Measurements from ENCODE around the gene GPR101.

Gene GPR101, protein sequence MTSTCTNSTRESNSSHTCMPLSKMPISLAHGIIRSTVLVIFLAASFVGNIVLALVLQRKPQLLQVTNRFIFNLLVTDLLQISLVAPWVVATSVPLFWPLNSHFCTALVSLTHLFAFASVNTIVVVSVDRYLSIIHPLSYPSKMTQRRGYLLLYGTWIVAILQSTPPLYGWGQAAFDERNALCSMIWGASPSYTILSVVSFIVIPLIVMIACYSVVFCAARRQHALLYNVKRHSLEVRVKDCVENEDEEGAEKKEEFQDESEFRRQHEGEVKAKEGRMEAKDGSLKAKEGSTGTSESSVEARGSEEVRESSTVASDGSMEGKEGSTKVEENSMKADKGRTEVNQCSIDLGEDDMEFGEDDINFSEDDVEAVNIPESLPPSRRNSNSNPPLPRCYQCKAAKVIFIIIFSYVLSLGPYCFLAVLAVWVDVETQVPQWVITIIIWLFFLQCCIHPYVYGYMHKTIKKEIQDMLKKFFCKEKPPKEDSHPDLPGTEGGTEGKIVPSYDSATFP

DNA sequence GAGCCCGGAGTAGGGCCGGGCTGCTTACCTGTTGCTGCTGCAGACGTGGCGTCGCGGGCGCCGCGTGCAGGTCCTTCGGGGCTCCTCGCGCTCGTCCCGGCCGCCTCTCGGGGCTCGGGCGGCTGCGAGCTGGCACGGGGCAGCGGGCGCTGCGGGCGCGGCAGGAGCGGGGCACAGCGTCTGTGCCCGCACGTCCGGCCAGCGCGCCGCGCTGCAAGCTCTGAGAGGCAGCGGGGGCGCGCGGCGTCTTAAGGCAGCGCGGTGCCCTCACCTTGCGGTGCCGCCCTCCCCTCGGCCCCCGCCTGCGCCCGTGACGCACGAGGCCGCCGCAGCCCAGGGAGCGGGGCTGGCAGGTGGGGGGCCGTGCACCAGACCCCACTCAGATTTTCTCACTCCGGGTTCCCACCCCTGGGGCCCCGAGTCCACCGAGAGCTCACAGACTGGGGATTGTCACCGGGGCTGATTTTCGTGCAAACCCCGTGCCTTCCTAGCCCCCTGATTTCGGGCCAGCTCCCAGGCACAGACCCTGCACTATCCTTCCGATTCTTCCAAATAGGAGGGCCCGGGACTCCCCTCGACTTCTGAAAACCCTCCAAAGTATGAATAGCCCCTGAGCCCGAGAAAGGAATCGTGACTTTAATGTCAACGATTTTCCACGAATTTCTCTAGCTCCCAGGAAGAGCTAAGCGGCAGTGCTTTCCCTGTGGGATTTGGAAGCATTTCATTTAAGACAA lies at the start of gene GPR101:
Gene GPR101 (minus strand): TSS at position 222 of the 734 bp plus-strand sequence. CDS start 2,321 bp downstream, outside the sequence.
- no peak for DNase-seq

DNA sequence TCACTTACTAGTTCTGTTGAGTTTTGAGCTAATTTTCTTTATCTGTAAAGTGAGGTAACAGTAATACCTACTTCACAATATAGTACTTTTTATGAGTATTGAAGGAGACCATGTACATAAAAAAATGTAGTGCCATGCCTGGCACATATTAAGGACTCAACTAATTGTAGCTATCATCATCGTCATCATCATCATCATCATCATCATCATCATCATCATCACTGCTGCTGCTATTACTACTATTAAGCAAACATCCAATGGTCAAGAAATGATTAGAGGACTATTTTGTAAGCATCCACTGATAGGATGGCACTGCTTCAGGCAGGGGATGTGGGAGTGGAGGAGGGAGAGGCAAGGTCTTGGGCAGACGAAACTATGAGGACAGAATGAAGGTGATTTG lies 47.4 kb upstream of the GPR101 start:
- no peak for DNase-seq

DNA sequence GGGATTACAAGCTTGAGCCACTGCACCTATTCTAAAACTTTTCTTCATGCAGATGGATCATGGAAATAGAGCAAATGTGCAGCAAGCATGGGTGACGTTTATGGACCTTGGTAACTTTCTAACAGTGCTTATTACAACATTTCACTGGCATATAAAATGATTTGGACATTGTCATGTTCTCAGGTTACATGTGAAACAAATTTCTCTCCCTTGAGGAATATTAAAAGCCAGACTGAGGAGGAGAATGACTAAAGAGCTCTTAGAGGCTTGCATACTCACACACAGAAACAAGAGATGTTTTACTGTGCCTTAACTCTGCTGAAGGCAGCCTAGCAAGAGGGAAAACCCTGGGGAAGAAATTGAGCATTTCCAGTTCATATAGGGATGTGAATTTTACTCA lies 38.6 kb upstream of the GPR101 start:
- DNase-seq, result no peak

DNA sequence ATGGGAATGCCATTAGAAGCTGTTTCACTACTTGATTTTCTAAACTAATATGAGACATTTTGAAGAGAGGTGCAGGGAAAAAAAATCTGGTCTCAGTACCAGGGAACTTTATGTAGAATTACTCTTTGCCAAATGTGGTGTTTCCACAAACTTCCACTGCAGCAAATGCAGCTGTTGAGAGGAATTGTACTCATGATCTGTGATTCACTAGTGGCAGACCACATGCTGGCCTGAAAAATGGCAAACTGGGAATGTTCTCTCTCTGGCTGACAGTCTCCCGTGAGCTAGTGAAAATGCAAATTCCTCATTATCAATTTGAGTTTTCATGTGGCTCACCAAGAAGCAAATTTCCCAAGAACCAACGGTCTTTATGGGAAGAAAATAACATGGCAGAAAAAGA lies 37.8 kb upstream of the GPR101 start:
- no peak for DNase-seq

DNA sequence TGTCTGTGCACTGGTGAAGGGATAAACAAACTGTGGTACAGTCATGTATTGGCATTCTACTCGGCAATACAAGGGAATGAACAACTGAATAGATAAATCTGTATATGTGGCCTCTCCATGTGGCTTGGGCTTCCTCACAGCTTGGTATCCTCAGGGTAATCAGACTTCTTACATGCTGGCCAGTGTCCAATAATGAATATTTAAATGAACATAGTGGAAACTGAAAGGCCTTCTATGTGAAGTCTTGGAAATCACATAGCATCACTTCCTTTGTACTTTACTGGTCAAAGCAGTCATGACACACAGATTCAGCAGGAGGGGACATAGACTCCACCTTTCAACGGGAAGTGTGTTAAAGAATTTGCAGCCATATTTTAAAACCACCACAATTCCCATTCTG lies 33.4 kb upstream of the GPR101 start:
- no peak for DNase-seq

DNA sequence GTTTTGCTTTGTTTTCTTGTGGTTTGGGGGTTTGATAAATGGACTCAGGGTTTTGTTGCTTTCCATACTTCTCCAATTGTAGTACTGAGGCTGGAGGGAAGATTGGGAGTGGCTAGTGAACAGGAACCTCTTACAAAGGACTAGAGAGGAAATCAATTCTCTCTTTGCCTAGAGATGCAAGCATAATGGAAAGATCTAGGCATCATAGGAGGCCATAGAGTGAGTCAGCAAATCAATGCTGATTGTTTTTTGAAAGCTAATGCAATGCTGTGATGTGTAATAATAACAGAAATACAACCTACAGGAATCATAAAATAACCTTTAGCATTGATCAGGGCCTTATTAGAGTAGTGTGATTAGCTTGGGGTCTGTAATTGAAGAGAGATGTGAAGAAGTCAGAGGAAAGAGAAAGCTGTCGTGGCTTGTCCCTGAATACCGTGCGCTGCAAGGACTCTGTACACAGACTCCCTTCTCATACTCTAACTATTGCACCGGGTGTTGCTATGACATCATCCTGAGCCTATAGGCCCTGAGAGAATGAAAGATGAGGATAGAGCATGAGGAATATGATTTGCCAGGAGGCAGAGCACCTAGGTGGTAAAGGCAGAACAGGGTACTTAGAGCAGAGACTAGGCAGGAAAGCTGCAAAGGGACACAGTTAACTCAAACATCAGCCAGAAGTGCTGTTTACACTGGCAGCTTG lies 29.3 kb upstream of the GPR101 start:
- DNase-seq, result no peak

DNA sequence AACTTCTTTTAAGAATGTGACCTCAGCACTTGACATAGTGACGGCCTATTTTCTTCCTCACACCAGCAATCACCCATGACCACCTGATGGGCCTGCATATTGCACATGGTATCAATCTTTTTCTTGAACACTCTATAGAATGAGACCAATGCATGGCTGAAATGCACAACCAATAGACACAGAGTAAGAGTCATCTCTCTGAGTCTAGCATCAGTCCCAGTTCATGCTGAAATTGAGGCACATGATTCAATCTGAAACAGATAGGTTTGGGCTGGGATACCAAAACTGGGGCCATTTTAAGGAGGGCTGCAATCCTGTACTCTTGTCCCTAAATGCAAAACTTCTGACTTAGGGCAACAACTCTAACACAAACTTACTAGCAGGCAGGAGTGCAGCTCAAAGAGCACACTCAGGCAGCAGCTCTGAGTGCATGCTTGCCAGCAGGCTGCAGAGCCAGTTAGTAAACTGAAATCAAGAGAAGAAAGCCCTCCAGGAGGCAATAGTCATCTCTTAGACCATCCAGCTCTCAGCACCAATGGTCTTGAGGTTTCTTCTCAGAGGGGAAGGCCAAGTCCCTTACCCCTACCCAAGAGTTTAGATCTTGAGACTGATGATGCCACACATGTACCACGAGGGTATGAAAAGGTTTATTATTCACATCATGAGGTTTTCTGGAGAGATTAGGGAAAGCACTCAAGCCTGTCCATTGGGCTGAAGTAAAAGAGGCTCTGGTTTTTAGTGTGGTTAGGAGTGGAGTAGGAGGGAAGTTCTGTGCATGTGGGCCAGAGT lies 24.7 kb upstream of the GPR101 start:
- no peak for DNase-seq

DNA sequence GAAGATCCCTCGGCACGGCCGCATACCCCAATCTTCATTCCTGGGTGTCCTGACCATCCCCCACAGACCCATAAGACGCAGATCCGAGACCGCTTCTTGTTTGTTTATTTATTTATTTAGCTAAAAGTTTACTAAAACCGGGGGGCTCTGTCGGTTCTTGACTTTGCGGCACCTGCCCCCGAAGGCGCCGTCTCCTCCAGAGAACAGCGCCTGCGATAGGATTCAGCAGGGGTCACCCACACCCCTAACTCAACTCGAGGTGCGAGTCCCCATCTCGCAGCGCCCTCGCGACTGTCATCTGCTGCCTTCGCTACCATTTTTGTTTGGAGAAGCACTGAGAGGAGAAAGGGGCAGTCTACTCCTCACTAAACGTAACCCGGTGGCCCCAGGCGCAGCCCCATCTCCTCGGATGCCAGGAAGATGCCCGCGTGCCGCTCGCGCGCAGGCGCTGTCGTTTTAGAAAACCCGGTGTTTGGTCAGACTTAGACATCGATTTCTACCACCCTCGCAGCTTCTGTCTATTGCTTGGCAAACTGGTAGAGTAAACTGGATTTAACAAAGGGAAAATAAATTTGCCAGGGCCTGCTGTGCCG lies 18.9 kb upstream of the GPR101 start:
- DNase-seq, result peak; percentile 28

DNA sequence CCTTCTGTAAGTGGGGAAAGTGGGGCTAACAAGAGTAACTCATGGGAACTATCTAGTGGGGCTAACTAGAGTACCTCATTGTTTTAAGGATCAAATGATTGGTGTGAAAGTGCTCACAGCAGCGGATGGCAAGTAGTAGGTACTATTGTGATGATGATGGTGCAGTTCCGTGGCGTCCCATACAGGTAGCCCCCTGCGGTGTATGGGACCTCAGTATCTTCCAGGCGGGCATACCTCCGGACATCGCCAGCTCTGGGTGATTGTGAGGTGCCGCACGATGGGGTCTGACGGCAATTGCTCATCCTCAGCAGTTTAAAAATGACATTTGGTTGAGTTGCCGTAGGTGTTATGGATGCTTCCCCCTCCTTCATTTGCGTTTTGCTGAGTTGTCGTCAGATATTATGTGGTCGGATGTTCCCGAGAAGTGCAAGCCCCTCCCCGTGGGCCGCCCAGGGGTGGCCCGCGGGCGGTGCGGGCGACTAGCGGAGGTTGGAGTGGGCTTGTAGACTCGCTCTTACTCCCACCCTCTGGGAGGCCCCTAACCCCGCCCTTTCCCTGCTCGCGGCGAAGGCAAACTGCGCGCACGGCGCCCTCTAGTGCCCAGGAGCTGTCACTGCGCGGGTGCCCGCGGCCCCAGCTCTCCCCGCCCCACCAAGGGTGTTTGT lies 18.3 kb upstream of the GPR101 start:
- DNase-seq, result peak; percentile 80

DNA sequence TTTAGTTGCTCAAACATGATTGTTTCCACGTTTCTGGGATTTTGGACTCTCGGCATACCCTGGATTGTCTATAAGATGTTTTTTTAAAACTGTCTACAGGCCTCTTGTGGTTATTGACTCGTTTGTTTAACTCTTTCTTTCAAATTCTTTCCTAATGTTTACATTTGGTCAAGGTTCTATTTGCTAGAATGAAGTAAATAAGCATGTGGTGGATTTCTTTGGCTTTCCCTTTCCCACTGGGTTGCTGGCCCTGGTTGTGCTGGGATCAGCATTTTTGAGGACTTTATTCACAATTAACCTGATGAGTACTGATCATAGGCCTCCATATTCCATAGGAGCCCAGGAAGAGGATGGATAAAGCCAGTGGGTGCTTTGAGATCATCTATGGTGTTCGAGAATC lies 11.1 kb upstream of the GPR101 start:
- no peak for DNase-seq

DNA sequence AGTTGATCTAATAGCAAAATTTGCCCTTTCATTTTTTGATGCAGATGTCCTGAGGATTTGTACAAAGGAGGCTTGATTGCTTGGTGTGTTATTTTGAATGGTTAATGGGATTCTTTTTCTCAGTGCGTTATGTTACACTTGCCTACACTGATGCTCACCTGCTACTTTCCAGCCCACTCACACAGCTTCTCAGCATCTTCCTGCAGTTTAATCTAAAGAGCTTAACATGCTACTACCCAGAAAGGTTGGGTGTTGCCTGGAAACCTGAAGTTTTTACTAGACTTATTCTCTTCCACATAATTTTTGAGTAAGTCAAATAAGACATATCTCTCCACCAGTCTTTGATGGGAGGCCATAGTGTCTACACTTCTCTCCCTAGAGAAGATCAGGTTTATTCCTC lies 9.9 kb upstream of the GPR101 start:
- no peak for DNase-seq

DNA sequence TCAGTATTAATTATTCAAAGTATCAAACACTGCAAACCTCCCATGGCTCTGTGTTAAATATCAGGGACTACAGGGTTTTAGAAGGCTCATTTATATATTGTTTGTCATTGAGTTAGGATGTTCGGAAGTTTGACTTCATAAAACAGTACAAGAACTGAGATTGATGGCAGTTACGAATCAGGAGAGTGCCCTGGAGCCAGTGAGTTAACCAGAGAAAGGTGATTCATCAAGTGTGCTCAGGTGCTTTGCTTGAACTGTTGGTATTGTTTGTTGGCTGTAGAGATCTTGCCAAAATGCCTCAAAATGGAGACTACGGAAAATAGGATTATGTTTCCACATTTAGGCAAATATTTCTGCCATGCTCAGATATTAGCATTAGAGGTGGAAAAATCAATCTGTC lies 7.5 kb upstream of the GPR101 start:
- no peak for DNase-seq

DNA sequence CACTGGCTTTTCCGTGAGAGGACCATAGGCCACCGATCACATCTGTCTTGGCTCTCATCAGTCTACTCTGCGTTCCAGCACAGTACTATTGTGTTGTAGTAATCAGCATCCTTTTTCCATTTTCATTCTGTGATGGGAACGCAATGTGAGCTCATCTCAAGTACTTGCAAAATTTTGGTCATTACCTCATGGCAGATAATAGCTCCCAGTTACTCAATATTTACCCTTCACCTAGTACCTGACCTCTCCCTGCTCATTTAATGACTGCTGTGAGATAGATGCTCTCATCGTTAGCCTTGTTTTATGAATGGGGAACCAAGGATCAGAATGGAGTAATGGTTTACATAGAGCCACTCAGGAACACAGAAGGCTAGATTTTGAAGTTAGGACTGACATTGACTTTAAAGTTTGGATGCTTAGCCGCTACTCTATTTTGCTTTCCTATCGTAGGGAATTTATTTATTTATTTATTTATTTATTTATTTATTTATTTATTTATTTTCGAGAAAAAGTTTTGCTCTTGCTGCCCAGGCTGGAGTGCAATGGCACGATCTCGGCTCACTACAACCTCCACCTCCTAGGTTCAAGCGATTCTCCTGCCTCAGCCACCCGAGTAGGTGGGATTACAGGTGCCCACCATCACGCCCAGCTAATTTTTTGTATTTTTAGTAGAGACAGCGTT lies 6.5 kb upstream of the GPR101 start:
- no peak for DNase-seq

DNA sequence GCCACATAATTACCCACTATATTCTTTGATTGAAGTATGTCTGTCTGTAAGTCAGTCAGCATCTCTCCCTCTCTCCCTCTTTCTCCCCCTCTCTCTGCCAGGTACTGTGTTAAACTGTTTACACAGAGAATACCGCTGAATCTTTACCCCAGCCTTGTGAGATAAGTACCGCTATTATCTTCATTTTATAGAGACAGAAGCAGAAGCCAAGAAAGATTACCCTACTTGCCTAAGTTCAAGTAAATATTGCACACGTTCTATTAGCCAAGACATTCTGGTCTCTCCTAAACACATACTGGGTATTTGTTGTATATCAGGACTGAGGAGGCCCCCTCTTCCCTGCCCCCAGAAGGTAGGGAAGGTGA lies 695 bp upstream of the GPR101 start:
- no peak for DNase-seq

DNA sequence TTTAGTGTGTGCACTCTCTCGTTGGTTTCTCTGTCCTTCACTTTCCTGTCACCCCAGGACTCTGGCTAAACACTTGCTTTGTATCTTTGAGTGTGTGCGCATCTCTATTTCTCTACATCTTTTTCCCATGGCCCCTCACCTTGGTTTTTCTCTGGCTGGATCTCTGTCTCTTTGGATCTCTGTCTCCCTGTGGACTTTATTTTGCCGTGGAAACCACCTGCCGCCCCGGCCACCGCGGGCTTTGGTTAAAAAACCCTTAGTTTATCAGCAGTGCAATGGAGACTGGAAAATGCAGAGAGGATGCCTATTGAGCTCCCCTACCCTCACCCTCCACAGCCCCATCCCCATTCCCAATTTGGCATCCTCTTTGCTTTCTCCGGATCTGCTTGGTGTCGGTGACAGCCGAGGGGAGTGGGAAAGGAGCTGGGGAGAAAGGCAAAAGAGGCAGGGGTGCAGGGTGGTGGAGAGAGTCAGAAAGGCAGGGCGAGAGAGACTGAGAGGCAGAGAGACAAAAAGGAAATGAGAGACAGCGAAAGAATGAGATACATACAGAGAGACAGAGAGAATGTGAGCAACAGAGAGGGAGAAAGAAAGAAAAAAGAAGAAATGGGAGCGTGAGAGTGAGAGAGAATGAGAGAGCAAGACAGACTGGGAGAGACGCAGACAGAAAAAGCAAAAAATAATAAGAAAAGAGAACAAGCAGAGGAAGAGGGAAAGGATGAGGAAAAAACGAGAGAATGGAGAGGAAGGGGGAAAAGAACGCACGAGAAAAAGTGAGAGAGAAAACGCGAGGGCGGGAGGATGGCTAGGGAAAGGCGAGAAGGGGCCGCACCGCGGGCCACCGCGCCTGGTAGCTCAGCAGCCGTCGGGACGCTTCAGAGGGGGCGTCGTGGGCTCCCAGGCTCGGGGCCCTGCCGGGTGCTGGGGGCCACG lies 688 bp downstream of the GPR101 start:
- no peak for DNase-seq

DNA sequence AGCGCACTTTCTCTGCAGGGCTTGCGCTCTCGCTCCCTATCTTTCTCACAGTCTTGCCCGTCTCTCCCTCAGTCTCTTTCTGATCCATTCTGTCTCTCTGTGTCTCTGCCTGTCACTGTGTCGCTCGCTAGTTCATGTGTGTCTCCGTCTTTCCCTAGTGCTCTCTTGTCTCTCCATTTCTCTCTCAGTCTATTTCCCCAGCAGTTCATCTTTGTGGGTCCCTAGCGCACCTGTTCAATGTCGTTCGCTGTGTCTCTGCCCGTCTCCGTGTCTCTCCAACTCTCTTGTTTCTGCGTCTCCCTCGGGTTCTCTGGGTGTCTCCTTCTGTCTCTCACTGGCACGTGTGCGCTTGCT lies 1.5 kb downstream of the GPR101 start:
- no peak for DNase-seq

DNA sequence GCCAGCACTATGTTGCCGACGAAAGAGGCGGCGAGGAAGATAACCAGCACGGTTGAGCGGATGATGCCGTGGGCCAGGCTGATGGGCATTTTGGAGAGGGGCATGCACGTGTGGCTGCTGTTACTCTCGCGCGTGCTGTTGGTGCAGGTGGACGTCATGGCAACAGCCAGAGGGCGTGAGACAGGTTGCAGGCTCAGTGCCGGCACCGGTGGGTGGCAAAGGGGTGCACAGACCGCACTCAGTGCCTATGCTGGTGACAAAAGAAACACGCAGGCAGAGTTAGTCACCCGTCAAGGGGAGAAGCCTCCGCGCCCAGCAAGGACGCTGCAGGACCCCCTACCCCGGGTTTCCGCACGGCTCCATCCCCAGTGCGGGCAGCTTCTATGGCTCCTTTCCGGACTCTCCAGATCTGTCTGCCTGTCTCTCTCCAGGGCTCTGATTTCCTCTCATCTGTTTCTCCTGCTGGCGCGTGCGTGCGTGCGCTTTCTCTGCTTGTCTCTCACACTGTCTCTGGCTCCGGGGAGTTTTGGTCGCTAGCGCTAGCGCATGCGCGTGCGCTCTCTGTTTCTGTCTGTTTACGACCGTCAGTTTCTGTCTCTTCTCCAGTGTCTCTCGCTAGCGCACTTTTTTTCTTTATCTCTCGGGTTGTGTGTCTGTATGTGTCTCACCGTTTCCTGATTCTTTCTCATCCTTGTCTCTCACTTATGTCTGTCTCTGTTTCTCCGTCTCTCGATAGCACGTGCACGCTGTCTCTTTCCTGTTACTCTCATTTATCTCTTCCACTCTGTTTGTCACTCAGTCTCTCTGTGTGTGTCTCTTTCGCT lies 2.1 kb downstream of the GPR101 start:
- peak; percentile 65 for DNase-seq

DNA sequence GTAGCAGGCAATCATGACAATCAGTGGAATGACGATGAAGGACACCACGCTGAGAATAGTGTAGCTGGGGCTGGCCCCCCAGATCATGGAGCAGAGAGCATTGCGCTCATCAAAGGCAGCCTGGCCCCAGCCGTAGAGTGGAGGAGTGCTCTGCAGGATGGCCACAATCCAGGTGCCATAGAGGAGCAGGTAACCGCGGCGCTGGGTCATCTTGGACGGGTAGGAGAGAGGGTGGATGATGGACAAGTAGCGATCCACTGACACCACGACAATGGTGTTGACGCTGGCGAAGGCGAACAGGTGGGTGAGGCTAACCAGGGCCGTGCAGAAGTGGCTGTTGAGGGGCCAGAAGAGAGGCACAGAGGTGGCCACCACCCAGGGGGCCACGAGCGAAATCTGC lies 2.8 kb downstream of the GPR101 start:
- no peak for DNase-seq

DNA sequence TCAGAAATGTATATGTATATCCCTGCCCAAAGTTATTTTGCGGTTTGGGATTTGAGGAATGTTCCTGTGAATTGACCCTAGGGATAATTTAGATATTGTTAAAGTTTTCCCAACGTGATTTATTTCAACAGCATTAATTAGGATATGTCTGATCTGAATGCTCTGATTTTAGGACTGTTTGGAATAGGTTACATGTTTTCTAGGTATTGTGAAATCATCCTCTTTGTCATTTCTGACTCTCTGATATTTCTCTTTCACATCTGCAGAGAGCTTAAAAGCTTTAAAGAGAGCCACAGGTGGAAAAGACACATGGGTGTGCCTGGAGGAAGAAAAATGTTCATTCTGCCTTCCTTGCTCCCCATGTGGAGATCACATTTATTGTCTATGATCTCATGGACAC lies 5.1 kb downstream of the GPR101 start:
- no peak for DNase-seq

All from activated CD4-positive, alpha-beta T cell treated with anti-CD3 and anti-CD28 coated beads, Interleukin-2, amount 50 U/mL, for 16 hours (primary cell).